DMS153 (cell line): ENCODE results near the gene CPA1.

ENCODE experiments used
- DNase-seq: peaks from one replicate; lab custom pipeline; 2025; lab: John Stamatoyannopoulos, UW

Gene CPA1

DNA sequence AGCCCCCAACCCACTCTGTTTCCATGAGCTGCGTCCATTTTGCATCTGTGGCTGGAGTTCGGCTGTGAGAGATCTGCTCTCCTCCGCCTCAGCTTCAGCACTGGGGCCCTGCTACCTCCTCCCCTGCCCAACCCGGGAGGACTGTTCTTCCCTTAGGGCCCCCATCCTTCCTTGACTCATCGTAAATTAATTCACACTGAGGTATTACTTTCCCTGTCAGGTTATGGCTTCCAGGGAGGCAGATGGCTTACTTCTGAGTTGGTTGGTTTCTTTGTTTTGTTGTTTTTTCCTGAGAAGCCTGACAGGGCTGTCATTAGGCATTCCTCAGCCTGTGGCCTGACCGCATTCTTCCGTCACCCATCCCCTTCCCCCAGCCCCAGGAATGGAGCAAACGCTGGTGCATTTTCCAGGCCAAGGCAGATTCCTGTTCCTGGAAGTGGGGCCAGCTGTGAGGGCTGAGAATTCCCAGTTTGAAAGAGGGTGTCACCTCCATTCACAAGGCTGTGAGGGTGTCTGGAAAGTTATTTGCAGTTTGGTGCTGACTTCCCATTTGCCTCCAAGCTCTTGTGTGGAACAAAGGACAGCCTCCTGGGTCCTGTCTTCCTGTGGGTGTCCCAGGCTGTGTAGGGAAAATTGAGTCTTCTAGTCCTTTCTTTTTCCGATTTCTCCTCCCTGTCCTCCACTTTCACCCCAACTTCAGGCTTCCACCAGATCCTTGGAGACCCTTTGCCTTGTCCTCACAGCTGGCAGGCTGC, 24.0 kb upstream of the CPA1 start:
- no peak for DNase-seq

DNA sequence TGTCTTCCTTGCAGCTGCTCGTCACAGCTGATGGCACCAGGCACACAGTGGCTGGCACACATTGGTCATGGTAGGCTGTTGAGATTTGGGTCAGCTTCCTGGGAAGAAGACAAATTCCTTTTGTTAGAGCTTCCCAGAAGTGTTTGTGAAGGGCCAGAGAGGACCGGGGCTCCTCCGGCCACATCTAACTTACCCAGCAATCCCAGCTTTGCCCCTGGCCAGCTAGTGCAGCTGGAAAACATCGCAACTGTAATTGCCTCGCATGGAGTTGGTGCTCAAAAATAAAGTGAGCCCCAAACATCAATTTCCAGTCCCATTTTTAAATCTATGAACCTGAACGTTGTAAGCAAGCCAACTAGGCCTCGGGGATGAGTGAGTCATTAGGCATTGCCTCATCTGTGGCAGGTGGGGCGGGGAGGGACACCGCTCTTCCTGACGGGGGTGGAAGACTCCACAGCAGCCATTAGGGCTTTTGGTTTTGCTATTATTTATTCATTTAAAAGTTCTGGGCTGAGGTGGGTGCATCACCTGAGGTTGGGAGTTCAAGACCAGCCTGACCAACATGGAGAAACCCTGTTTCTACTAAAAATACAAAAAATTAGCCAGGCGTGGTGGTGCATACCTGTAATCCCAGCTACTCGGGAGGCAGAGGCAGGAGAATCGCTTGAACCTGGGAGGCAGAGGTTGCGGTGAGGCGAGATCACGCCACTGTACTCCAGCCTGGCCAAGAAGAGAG, 23.2 kb upstream of the CPA1 start:
- no peak for DNase-seq

GRCh38 chr7:130358471-130358870, 21.8 kb upstream of the CPA1 start:
- no peak for DNase-seq

GRCh38 chr7:130359276-130359857, 20.9 kb upstream of the CPA1 start:
- DNase-seq: no peak

- no peak for DNase-seq
Observed at GRCh38 chr7:130360518-130360917, 19.8 kb upstream of the CPA1 start.

DNA sequence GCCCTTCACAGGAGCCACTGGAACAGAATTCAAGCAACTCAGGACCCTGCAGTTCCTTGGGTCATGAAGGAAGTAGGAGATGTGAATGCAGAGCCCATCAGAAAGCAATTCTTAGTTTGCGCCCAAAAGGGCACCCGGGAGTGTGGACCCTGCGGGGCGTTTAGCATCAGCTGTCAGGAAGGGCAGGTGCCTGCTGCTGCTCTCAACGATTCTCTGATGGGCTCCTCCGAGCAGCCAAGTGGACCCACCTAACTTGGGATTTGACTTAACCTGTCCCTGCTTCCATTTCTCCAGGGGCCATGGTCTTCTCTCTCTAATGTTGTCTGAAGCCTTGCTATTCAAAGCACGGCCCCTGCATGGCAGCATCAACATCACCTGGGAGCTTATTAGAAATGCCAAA, 18.6 kb upstream of the CPA1 start:
- DNase-seq: no peak

DNA sequence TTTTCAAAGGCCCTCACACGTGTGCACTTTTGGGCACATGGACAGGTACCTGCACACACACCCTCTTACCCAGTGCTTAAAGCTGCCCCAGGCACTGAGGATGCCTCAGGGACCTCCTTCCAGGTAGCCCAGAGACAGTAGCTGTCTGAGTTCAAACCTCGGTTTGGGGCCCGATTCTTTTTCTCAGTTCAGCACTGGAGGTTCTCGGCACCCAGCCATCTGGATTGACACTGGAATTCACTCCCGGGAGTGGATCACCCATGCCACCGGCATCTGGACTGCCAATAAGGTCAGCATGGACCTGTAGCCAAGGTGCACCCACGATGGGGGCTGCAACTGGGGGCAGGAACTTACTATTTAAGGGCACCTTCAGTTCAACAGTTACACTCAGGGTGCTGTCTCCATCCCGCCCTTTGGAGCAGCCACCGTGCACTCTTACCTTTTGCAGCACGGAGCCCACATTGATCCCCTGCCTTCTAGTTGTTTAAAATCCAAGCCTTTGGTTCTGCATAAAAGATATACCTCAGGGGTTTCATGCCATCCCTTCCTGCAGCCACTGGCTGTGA, 18.0 kb upstream of the CPA1 start:
- no peak for DNase-seq

DNA sequence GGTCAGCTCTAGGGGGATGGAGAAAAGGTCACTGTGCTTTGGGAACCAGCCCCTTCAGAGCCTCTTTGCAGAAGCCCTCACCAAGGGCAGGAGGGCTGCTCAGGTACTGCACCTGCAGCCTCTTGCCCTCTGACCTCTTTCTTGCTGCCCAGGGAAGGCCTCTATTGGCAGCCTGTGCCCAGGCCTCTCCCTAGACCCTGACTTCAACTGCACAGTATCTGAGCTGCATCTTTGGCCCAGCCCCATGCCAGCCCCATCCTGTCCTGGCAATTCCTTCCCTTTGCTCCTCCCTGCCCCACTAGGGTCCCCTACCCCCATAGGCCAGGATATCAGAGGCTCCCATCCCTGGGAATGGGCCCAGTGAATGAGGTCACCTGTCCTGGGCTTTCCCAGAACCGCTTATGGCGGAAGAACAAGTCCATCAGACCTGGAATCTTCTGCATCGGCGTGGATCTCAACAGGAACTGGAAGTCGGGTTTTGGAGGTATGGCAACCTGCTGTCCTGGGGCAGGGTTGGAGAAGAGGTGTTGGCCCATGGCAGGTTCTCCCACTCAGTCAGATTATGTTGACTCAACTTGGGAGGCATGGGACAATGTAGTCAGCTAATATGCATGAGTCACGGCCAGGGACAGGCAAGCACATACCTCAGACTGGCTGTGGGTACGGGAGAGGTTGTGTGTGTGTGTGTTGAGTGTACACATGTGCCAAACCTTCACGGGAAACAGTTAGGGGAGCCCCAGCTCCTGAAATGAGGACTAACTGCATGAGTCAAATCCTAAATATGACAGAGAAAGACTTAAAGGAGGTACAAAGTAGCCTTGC, 17.1 kb upstream of the CPA1 start:
- no peak for DNase-seq

GRCh38 chr7:130364451-130364850, 15.8 kb upstream of the CPA1 start:
- DNase-seq: no peak

DNA sequence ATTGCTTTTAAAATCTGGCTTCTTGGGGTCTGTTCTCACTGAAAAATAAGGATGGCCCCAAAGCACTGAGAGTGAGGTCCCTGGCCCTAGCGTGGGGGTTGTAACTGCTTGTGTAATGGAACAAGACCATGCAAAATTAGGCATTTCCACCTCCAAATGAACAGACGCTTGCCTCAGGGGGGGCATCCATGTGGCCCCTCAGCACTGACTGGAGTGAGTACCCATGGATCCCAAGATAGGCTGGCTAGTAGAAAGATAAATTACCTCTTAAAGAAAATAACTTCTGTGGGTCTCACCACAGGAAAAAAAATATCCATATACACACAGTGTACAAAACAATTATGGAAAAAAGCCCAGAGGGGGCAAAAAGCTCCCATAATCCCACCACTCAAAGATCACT, 15.2 kb upstream of the CPA1 start:
- DNase-seq: no peak

DNA sequence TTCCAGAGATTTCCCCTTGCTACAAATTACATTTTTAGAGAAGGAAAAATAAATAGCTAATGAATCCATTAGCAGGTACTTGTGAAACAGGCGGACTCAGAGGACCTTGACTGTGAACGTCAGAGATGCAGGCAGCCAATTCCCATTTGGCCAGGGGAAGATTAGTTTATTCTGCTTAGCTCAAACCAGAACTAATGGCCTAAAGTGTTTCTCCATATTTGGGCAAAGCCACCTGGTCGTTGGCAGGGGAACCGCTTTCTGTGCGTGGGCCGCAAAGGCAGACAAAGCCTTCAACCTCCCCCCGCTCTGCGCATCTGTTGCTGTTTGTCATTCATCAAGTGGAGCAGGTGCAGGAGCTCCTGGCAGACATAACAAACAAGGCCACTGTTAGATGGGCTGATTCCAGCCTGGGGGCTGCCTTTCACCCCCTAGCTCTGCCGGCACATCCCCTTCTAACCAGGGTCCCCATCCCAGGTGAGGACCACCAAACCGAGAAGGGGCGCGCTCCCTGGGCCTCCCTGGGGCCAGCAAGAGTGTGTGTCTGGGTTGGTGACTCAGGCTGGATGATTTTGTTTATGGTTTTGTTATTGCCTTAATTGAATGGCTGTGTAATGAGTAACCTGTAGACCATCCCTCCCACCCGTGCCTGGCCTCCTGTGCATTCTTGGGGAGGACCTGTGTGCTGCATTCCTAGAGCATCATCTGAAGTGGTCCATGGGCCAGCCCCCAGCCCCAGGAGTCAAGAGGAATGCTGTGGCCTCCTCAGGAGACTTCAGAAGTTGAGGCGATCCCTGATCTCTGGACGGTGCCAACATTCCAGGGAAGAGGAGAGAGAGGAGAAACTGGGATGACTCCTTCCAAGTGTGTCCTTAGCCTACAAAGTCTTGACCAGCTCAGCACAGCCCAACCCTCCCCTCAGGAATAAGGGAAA, 14.5 kb upstream of the CPA1 start:
- DNase-seq: peak; percentile 99

GRCh38 chr7:130366564-130366963, 13.7 kb upstream of the CPA1 start:
- no peak for DNase-seq

GRCh38 chr7:130367088-130367755, 13.1 kb upstream of the CPA1 start:
- no peak for DNase-seq

DNA sequence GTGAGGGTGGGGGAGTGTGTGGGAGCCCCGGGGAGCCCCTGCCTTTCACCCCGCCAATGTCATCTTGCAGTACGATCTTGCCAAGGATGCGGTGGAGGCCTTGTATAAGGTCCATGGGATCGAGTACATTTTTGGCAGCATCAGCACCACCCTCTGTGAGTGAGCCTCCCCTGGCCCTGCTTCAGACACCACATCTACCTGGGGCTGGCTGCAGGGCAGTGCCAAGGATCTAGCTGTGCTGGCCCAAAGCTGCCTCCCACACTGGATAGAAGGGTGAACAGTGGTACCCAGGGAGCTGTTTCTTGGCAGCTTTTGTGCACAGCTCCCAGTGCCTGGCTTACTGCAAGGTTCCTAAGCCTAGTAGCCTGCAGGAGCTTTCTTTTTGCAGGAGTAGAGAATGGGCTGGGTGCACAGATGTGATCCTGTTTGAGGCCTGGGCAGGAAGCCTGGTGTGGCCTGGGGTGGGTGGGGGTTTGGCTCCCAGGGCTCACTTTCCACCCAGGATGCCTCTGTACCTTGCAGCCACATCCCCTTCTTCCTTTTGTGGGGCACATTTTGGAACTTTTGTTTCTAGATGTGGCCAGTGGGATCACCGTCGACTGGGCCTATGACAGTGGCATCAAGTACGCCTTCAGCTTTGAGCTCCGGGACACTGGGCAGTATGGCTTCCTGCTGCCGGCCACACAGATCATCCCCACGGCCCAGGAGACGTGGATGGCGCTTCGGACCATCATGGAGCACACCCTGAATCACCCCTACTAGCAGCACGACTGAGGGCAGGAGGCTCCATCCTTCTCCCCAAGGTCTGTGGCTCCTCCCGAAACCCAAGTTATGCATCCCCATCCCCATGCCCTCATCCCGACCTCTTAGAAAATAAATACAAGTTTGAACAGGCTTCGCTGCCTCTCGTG, 12.2 kb upstream of the CPA1 start:
- no peak for DNase-seq

- DNase-seq: peak; percentile 42
Observed at GRCh38 chr7:130369110-130369711, 11.1 kb upstream of the CPA1 start.

- DNase-seq: no peak
Observed at GRCh38 chr7:130369831-130370550, 10.3 kb upstream of the CPA1 start.

- no peak for DNase-seq
Observed at GRCh38 chr7:130371046-130371445, 9.2 kb upstream of the CPA1 start.
